MM.1S (cell line): ENCODE data around the gene ICAM3.

ENCODE experiments used
- EZH2 ChIP-seq: fragments of 300-600 bp; sonication (generic); optimal IDR thresholded peaks from 2 replicates; pipeline ENCODE3; 2017; ENCODE audit warnings: low read depth, mild to moderate bottlenecking, antibody characterized with exemption, low read length, mixed read lengths
- EZH2phosphoT487 ChIP-seq: fragments of 300-600 bp; sonication (generic); IDR thresholded peaks from 2 replicates; pipeline ENCODE4 v1.6.1; 2018; ENCODE audit warnings: antibody characterized with exemption, low read length
- TF ChIP-seq, protein P1 (sequence below): fragments of 300-600 bp; sonication (generic); IDR thresholded peaks from 2 replicates; pipeline ENCODE4 v1.5.1; 2016; ENCODE audit warnings: antibody characterized with exemption, low read length, mixed read lengths

DNA sequence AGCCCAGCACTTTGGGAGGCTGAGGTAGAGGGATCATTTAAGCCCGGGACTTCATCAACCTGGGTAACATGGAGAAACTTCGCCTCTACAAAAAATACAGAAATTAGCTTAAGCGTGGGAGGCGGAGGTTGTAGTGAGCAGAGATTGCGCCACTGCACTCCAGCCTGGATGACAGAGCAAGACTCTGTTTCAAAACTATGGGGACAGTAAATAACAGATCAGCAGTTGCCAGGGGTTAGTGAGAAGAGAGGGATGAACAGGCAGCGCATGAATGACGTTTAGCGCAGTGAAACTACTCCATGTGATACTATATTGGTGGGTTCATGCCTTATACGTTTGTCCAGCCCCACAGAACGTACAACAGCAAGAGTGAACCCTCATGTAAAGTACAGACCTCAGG lies 7.1 kb upstream of the ICAM3 start:
- TF ChIP-seq, protein P1, sequence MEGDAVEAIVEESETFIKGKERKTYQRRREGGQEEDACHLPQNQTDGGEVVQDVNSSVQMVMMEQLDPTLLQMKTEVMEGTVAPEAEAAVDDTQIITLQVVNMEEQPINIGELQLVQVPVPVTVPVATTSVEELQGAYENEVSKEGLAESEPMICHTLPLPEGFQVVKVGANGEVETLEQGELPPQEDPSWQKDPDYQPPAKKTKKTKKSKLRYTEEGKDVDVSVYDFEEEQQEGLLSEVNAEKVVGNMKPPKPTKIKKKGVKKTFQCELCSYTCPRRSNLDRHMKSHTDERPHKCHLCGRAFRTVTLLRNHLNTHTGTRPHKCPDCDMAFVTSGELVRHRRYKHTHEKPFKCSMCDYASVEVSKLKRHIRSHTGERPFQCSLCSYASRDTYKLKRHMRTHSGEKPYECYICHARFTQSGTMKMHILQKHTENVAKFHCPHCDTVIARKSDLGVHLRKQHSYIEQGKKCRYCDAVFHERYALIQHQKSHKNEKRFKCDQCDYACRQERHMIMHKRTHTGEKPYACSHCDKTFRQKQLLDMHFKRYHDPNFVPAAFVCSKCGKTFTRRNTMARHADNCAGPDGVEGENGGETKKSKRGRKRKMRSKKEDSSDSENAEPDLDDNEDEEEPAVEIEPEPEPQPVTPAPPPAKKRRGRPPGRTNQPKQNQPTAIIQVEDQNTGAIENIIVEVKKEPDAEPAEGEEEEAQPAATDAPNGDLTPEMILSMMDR = no peak
- no peak for TF ChIP-seq EZH2
- TF ChIP-seq EZH2phosphoT487 = no peak
